Measurements from ENCODE around the gene KIDINS220.
"Not testable (repeated sequence)": the region's sequence is repeated elsewhere in the genome, so short reads cannot be mapped to it uniquely, and the experiment has no call there.

Gene KIDINS220

GRCh38 chr2:8754106-8754776 is 83.2 kb downstream of the KIDINS220 start:
- DNase-seq = peak in 36 of 58 donors; percentile 2 to 90 (median 41)

- DNase-seq = no peak
Observed at GRCh38 chr2:8753609-8754008, 83.8 kb downstream of the KIDINS220 start.

GRCh38 chr2:8752385-8752784 is 85.0 kb downstream of the KIDINS220 start:
- no peak for DNase-seq

- DNase-seq = no peak
Observed at GRCh38 chr2:8750221-8750620, 87.2 kb downstream of the KIDINS220 start.

GRCh38 chr2:8743261-8743660 is 94.2 kb downstream of the KIDINS220 start:
- no peak for DNase-seq

GRCh38 chr2:8740136-8740535 is 97.3 kb downstream of the KIDINS220 start:
- DNase-seq = no peak

- DNase-seq = no peak
Observed at GRCh38 chr2:8737571-8738175, 99.7 kb downstream of the KIDINS220 start.

- no peak for DNase-seq
Observed at GRCh38 chr2:8732601-8733000, 104.8 kb downstream of the KIDINS220 start.

- peak in 1 of 58 donors; percentile 3 for DNase-seq
Observed at GRCh38 chr2:8729939-8730338, 107.5 kb downstream of the KIDINS220 start.

GRCh38 chr2:8729101-8729500 is 108.3 kb downstream of the KIDINS220 start:
- DNase-seq = not testable (repeated sequence)

GRCh38 chr2:8728305-8729015 is 109.0 kb downstream of the KIDINS220 start:
- no peak for DNase-seq

GRCh38 chr2:8725838-8726237 is 111.6 kb downstream of the KIDINS220 start:
- DNase-seq = no peak

- DNase-seq = no peak
Observed at GRCh38 chr2:8722986-8723385, 114.4 kb downstream of the KIDINS220 start.

- no peak for DNase-seq
Observed at GRCh38 chr2:8721410-8721809, 116.0 kb downstream of the KIDINS220 start.

GRCh38 chr2:8720741-8721140 is 116.7 kb downstream of the KIDINS220 start:
- DNase-seq = no peak

- DNase-seq = no peak
Observed at GRCh38 chr2:8719528-8719927, 117.9 kb downstream of the KIDINS220 start.

- no peak for DNase-seq
Observed at GRCh38 chr2:8714971-8715370, 122.4 kb downstream of the KIDINS220 start.

GRCh38 chr2:8714283-8714682 is 123.1 kb downstream of the KIDINS220 start:
- no peak for DNase-seq

- no peak for DNase-seq
Observed at GRCh38 chr2:8710951-8711350, 126.5 kb downstream of the KIDINS220 start.

GRCh38 chr2:8709611-8710010 is 127.8 kb downstream of the KIDINS220 start:
- no peak for DNase-seq

GRCh38 chr2:8704906-8705305 is 132.5 kb downstream of the KIDINS220 start:
- DNase-seq = no peak

GRCh38 chr2:8701681-8702379 is 135.6 kb downstream of the KIDINS220 start:
- peak in 10 of 58 donors; percentile 2 to 29 (median 6) for DNase-seq

Measured in anterior cingulate cortex (tissue), 58 donors.